Measurements from ENCODE around the gene ZFAND3.
"Not testable (repeated sequence)": the region's sequence is repeated elsewhere in the genome, so short reads cannot be mapped to it uniquely, and the experiment has no call there.

The ZFAND3 gene

DNA sequence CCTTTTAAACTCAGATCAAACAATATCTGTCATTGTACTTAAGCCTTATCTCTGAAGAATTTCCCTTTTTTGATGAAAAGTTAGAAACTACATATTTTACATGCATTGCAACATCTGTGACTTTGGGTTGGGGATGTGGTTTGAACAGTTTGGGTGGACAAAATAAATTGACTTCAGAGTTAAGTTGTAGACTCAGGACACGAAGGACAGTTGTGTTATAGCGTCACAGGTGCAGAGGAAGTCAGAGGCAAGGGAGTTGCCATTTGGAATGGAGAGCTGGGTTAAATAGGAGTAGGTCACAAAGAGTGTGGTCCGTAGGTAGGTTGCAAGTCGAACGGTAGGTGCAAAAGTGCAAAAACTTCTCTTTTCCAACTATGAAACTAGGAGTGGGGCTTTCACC, 46.0 kb downstream of the ZFAND3 start:
- no peak for DNase-seq (ENCODE audit: low read depth in 2 of 2)

DNA sequence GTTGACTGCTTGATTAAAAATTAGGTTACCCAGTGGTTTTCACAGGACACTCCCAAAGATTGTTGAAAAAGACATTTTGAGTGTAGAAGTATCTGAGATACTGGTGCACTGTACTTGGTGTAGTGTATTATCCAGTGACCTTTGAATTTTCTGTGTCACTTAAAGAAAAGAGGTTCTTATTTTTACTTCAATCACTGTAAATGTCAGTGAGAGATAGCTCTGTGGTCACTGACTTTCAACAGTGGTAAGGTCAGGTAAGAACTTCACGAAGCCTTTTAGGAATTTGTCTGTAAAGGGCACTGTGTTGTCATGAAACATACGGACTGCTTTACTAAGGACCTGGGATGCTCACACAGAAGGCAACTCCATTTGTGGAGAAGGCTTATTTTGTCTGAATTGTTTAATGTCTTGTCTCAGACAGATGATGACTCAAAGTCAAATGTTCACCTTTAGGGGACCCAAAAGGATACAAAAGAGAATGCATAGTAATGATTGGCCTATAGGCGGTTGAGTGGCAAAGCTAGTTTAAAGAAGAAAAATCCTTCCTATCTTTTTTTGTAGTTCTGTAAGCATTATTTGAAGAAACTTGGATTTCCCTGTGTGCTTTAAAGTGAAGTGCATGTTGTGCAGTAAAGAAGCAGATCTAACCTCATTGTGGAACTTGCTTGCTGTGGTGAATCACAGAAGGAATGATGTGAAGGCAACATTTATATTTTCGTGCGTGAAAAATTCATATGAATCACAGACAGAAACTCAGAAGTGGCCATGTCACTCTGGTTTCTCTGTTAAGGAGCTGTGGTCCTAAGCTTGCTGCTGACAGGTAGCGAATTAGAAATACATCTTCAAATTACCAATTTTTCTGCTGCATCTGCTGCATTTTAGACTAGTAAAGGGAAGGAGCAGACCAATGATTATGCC, 47.3 kb downstream of the ZFAND3 start:
- DNase-seq (ENCODE audit: low read depth in 2 of 2), result no peak

DNA sequence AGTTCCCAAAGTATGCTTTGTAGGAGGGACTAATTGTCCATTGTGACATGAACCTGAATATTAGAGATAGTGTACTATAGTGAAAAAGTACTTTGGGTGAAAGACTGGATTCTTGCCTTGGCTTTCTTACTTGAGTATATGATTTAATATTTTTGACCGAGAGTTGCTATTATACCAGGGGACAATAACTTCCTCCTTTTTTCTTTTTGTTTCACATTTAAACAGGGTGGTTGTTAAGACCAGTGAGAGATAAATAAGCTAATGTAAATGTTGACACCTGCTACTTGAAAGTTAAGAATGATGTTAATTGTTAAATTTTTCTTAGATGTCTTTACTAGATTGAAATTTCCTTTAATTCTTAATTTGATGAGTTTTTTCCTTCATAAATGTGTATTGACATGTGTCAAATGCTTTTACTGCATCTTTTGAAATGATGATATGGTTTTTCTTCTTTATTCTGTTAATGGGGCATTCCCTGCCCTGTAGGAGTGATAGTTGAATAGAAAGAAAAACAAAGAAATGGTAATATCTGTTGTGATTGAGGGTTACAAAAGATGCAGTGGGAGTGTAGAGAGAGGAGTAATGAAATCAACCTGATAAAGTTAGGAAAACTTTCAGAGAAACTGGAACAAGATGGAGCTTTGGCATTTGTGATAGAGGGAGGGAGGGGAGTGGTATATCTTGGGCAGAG, 48.4 kb downstream of the ZFAND3 start:
- DNase-seq (ENCODE audit: low read depth in 2 of 2), result no peak

DNA sequence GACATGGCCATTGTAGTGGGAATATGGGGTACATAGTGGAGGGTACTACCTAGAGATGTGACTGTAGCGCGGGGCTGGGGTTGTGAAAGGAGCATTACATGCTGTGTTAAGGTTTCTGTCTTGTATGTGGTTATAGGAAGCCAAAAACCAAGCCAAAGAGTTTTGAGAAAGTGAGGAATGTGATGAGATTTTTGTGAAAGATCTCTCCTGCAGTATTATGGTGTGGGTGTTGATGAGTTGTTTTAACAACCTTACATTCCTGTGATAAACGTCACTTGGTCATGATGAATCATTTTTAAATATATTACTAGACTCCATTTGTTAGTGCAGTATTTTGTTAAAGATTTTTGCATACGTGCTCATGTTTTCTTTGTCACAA, 48.9 kb downstream of the ZFAND3 start:
- no peak for DNase-seq (ENCODE audit: low read depth in 2 of 2)

DNA sequence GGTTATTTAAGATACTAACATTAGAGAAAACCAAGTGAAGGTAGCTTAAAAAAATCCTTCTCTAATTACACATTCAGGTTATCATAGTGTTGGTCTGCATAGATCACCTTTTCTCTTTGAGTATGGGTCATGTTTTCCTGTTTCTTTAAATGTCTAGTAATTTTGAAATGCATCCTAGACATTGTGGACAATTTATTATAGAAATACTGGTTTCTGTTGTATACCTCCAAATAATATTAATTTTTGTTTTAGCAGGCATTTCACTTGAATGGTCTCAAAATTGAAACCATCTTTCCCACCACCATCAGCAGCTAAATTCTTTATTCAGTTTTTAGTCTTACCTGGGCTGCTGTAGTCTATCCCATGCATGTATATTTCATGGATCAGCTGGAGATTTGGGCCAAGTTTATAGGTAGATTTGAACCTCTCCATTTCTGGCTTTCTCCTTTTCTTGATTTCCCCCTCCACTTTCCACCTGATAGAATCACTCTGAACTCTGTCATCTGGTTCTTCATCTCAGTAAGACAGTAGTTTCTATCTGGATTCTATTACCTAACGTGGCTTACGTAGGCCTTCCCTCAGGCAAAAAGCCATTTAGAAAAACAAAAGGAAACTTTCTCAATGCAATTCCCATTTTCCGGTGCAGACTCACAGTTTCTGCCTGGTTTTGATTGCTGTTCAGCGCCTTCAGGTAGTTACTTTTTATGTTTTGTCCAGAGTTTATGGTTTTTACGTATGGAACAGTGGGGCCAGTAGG, 52.3 kb downstream of the ZFAND3 start:
- DNase-seq (ENCODE audit: low read depth in 2 of 2), result no peak

DNA sequence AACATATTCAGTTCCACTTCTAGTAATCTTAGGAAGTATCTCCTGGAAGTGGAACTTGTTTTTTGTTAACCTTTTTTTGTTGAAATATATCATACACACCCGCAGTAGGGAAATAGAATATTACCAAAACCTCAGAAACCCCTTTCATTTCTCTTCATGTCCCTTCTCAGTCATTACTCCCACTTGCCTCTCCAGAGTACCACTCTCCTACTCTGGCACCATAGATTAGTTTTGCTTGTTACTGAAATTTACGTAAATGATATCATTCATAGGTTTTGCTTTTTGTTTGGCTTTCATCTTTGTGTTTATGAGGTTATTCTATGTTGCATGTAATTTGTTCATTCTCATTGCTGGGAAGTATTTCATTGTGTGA, 52.8 kb downstream of the ZFAND3 start:
- DNase-seq (ENCODE audit: low read depth in 2 of 2), result no peak

DNA sequence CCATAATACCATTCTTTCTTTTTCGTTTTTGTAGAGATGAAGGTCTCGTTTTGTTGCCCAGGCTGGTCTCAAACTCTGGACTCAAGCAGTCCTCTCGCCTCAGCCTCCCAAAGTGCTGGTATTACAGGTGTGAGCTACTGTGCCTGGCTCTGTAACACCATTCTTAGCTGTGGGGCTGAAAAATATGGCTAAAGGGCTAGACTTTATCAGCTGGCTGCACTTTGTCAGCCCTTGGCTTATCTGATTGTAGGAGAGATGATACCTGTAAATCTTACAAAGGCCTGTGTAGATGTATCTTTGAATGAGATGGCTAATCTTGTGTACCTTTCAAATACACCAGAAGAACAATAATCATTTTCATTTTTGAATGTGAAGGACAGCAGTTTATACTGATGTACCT, 55.2 kb downstream of the ZFAND3 start:
- DNase-seq (ENCODE audit: low read depth in 2 of 2), result no peak

DNA sequence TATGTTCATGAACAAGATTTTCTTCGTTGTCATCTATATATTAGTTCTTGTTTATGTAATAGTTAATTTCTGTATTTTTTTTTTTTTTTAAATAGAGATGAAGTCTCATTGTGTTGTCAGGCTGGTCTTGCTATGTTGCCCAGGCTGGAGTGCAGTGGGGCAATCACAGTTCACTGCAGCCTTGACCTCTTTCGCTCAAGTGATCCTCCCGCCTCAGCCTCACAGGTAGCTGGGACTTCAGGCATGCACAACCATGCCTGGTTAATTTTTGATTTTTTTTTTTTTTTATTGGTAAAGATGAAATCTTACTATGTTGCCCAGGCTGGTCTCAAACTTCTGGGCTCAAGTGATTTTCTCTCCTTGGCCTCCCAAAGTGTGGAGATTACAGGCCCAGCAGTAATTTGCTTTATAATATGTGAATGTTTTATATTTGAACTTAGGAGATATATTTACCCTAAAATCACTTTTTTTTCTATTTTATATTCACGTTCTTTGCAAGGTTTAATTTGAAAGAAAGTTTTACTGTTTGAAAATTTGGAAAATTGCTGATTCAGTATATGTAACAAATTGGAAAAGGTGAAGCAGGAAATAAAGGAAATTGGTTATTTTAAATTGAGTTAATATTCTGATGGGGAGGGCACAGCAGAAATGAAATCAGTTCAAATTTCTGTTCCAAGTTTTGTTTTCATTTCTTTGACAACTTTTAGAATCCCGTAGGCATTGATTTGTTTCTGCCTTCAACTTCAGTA, 56.2 kb downstream of the ZFAND3 start:
- DNase-seq (ENCODE audit: low read depth in 2 of 2), result no peak

DNA sequence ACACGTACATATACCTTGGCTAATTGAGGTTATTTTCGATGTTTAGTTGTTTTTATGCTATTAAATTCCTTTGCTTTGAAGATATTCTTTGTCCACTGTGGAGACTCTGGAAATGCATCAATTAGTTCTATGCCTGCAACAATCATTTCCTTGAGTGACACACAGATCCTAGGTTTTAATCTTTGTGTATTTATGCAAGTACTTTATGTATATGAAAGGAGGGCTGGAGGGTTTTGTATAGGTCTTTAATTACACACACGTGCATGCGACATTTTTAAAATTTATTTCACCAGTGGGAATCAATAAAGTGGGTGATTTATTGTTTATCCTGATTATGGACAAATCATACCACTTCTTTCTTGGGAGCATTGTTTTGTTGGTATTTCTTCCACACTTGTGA, 57.3 kb downstream of the ZFAND3 start:
- no peak for DNase-seq (ENCODE audit: low read depth in 2 of 2)

DNA sequence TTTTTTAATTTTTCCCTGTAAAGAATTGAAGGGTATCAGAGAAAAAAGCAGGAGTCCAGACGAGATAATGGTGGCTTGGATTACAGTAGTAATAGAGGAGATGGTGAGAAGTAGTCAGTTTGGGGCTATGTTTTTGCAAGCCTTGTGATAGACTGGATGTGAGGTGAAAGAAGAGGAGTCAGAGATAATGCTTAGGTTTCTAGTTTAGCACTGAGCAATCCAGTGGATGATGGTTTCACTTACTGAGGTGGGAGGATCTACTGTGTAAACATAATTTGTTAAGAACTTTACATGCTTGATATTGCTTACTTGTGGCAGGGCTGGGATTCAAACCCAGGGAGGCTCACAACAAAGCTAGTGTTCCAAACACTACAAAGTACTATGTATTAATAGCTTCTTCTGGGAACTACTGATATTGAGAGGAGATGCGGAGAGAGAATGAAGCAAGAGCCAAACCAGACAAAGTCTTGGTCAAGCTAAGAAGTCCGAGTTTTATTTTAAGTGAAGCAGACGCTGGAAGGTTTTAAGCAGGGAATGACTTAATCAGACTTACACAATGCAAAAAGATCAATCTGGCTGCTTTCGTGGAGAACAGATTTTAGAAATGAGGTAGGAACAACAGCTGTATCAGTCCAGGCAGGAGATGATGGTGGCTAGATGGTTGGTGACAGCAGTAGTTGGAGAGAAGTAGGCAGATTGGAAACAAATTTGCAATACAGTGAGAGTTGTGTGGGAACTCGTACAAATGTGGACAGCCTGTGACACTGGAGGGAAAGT, 58.0 kb downstream of the ZFAND3 start:
- no peak for DNase-seq (ENCODE audit: low read depth in 2 of 2)

DNA sequence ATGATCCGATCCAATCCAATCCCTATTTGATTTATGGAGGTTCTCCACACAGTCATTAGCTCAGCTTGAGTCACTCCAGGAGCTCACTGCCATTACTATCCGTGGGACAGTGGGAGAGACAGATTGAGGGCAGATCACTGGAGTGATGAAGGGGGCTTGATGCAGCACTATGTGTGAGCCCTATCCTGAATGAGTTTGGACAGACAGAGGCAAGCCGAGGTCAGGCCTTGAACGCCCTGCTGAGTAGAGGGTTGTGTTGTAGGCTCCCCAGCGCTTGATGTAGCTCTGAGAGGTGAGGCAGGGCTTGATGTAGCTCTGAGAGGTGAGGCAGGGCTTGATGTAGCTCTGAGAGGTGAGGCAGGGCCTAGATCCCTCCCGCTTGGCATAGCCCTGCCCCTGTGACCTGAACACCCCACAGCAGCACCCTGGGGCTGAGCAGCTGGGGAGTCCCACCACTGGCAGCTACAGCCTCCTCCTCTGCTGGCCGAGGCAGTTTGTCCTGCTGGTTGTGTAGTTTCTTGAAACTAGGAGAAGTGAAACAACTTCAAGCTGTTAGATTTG, 58.7 kb downstream of the ZFAND3 start:
- DNase-seq (ENCODE audit: low read depth in 2 of 2), result no peak

DNA sequence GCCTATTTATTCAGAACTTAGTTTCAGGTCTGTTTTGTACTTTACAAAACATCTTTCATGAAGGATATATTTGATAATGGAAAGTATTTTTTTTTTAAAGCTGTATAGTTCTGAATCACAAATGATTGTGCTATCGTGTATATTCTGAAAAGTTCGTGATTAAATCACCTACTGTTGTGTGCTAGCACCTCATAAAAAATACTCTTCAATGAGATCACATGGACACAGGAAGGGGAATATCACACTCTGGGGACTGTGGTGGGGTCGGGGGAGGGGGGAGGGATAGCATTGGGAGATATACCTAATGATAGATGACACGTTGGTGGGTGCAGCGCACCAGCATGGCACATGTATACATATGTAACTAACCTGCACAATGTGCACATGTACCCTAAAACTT, 61.1 kb downstream of the ZFAND3 start:
- not testable (repeated sequence) for DNase-seq (ENCODE audit: low read depth in 2 of 2)

DNA sequence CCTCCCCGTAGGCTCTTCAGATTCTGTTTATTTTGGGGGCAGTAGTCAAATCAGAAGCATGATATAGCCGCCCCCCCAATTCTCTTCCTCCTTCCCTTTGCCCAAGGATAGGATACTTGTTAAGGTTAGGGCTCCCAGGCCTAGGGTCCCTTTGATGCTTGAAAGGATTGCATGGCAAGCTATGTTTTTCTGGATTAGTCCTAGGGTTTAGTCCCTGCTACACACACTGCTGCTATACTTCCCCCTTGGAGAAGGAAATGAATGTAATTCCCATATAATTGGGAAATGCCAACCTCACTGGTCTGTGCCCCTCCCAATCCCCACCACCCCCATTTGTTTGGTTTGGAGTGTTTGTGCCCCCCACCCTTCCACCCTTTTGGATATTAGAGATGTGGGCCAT, 62.8 kb downstream of the ZFAND3 start:
- DNase-seq (ENCODE audit: low read depth in 2 of 2), result no peak

DNA sequence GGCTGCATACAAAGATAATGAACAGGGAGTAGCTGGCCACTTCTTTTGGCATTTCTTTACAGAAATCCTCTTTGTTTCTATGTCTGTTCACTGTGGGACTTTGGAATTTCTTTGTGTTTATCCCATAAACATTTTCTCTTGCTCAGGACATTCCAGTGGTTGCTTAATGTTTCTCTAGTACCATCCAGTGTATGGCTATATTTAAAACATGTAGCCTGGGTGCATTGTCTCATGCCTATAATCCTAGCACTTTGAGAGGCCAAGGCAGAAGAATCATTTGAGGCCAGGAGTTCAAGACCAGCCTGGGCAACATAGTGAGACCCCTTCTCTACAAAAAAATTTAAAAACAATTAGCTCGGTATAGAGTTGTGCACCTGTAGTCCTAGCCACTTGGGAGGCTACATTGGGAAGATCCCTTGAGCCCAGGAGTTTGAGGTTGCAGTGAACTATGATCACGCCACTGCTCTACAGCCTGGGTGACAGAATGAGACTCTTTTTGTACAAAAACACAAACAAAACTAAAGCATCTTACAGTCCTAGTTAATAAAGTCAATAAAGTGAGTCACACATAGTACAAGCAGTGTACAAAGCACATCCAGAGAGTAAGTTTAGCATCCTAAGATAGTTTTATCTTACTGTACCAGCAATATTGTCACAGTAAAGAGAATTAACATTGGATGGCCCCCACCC, 63.3 kb downstream of the ZFAND3 start:
- no peak for DNase-seq (ENCODE audit: low read depth in 2 of 2)

DNA sequence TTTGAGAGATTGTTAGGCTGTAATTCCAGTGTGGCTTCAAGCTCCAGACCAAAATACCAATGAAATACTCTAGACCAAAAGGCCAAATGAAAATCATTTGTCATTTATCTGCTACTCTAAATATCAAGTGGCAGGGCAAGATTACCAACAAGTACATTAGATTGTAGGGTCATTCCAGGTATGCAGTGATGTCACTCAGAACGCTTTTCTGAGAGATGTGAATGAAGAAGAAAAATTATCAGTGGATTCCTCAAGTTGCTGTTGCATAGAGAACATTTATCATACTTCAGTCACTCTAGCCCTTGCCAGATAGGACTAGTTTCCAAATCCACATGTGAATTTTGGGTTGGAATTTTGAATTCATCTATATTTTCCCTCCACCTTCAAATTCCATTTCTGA, 65.0 kb downstream of the ZFAND3 start:
- no peak for DNase-seq (ENCODE audit: low read depth in 2 of 2)

DNA sequence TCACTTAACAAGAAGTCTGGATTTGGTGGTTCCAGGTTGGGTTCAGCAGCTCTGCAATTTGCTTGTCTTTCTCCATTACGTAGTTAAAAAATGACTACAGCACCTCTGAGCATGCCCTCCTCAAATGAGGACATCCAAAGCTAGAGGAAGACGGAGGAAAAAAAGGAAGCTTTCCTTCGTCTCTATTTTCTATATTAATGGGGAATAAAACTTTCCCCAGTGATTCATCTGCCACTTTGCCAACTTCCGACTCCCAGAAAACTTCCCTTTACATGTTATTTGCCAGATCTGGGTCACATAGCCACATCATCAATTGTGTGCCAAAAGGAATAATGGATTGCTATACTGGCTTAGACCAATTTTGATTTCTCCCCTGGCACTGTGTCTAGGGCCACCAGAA, 69.5 kb downstream of the ZFAND3 start:
- DNase-seq (ENCODE audit: low read depth in 2 of 2), result no peak

DNA sequence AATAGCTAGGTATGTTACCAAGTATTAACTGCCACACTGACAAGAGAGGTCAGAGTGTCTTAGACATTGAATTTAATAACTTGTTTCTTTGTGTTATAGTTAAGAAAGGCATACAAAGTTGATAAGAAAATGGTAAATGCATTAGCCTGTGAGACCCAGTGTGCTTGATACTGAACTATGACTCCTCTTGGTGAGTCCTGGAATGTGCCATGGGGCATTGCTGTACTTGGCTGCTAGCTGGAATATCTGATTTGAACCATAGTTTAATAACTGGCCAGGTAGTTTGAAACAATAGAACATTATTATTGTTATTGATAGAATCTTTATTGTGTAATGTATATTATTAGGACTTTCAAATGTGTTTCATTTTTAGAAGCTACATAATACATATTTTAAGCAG, 70.0 kb downstream of the ZFAND3 start:
- no peak for DNase-seq (ENCODE audit: low read depth in 2 of 2)

DNA sequence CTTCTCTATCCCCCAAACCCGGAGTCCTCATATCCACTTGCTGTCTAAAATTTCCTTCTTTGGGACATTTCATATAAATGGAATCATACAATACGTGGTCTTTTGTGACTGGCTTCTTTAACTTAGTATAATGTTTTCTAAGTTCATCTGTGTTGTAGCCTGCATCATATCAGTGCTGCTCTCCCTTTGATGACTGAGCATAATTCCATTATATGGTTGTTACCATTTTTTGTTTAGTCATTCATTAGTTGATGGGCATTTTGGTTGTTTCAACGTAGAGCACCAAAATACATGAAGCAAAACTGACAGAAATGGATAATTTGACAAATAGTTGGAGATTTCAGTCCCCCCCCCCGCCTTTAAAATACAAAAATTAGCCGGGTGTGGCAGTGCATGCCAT, 71.5 kb downstream of the ZFAND3 start:
- DNase-seq (ENCODE audit: low read depth in 2 of 2), result no peak

DNA sequence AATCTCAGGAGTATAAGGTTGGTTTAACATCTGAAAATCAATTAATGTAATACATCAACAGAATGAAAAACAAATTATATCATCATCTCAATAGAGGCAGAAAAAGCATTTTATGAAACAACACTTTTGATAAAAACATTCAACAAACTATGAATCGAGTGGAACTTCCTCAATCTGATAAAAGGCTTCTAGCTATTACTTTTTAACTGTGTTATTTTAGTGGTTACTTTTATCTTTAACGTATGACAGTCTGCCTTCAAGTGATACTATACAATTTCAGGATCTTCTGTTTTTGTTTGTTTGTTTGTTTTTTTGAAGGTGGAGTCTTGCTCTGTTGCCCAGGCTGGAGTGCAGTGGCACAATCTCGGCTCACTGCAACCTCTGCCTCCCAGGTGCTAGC, 73.7 kb downstream of the ZFAND3 start:
- DNase-seq (ENCODE audit: low read depth in 2 of 2), result no peak

DNA sequence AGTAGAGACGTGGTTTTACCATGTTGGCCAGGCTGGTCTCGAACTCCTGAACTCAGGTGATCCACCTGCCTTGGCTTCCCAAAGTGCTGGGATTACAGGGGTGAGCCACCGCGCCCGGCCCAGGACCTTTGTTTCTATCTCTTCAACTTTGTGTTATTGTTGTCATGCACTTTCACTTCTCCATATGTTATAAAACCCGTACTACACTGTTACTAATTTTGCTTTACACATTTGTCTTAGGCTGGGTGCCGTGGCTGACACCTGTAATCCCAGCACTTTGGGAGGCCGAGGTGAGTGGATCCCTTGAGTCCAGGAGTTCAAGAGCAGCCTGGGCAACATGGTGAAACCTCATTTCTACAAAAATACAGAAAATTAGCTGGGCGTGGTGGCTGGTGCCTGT, 74.2 kb downstream of the ZFAND3 start:
- not testable (repeated sequence) for DNase-seq (ENCODE audit: low read depth in 2 of 2)
